Measurements from ENCODE around the gene SLC13A5.

The SLC13A5 gene

DNA sequence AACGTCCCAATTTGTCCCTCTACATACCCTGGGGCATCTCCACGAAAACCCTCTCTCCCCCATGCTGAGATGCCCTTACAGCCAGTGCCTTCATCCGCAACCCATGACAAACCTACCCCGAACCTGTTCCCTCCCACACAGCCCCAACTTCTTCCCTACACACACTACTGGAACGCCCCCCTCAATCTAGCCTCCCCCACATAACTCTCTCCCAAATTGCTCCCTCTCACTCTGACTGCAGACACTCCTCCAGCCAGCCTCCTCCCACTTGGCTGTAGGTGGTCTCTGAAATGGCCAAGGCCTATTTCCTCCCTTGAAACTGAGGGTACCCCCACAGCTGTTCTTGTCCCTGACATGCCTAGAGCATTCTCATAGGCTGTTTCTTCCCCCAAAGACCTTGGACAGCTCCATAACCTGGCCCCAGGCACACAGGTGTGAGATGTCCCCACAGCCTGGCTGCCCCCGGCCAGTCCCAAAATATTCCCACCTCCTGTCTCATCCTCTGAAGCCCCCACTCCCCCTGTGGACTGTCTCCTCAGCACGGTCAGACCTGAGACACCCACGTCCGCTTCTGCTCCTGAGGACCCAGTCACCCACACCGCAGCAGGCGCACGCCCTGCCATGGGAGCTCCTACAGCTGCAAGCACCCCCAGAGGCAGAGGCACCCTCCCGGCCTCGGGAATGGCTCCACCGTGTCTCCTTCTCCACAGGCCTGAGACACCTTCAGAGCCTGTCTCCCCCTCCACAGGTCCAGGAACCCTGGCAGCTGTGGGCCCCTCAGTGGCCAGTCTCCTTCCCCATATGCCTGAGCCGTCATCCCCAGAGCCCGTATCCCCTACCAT lies 76.3 kb downstream of the SLC13A5 start:
- no peak for DNase-seq

DNA sequence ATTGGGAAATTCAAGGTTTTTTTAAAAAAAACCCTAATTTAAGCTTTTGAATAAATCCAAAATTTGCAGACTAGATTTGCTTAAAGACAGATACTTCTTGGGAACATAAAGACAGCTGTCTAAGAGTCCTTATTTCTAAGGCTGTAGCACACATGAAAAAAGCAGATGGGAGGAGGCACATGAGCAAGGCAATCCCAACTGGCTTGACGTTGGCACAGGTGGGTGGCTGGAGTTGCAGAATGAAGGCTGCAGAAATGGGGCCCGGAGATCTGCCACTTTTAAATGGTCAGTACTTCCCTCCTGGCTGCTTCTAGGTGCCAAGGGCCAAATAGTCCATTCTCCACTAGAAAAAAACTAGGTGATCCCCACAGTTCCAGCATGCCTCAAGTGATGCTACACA lies 77.1 kb downstream of the SLC13A5 start:
- DNase-seq = no peak

Measured in 8988T (cell line).